Neural cell (in vitro differentiated cells): ENCODE measurements around the gene PTPRQ. TPM values are rescaled to one million over a fixed set of nuclear protein-coding genes. Genes with fewer than 3 reads are reported as not detected.

ENCODE experiments used
- H2AFZ ChIP-seq: fragments of 200-600, 300-800 bp; sonication (generic), shearing (Covaris generic); 2 replicates; pipeline ENCODE4 v1.6.0; 2014; ENCODE audit warnings: low read depth, mild to moderate bottlenecking, antibody characterized with exemption, low read length, moderate library complexity
- H3F3A ChIP-seq: fragments of 200-600 bp; shearing (Covaris generic); 2 replicates; pipeline ENCODE4 v1.6.1; 2016; ENCODE audit warnings: mild to moderate bottlenecking, moderate library complexity, mixed read lengths, antibody characterized with exemption, low read length; ENCODE audit not compliant: insufficient read depth, poor library complexity, severe bottlenecking
- H3K27ac ChIP-seq: fragments of 200-600, 300-800 bp; sonication (generic), shearing (Covaris generic); 2 replicates; pipeline ENCODE4 v1.5.1; 2014; ENCODE audit warnings: mild to moderate bottlenecking, low read length, moderate library complexity
- H3K27me3 ChIP-seq: fragments of 300-800, 200-600 bp; sonication (generic), shearing (Covaris generic); 2 replicates; pipeline ENCODE4 v1.6.0; 2014; ENCODE audit warnings: mild to moderate bottlenecking, low read depth, low read length, moderate library complexity; ENCODE audit not compliant: insufficient read depth
- H3K36me3 ChIP-seq: fragments of 300-800, 200-600 bp; sonication (generic), shearing (Covaris generic); 2 replicates; pipeline ENCODE4 v1.5.1; 2014; ENCODE audit warnings: mild to moderate bottlenecking, antibody characterized with exemption, low read length, moderate library complexity; ENCODE audit not compliant: insufficient read depth
- H3K4me2 ChIP-seq: fragments of 300-800, 200-600 bp; sonication (generic), shearing (Covaris generic); 2 replicates; pipeline ENCODE4 v1.6.0; 2014; ENCODE audit warnings: mild to moderate bottlenecking, low read length
- H3K4me3 ChIP-seq: fragments of 300-800, 200-600 bp; sonication (generic), shearing (Covaris generic); 2 replicates; pipeline ENCODE4 v1.5.1; 2014; ENCODE audit warnings: mild to moderate bottlenecking, low read length, moderate library complexity
- H3K79me2 ChIP-seq: fragments of 200-600 bp; shearing (Covaris generic); replicated peaks from 2 replicates; pipeline ENCODE4 v1.6.0; 2014; ENCODE audit warnings: mild to moderate bottlenecking, low read length, moderate library complexity; ENCODE audit not compliant: insufficient read depth
- H3K9ac ChIP-seq: fragments of 300-800, 200-600 bp; sonication (generic), shearing (Covaris generic); 2 replicates; pipeline ENCODE4 v1.6.1; 2016; ENCODE audit warnings: mild to moderate bottlenecking, low read length, mixed read lengths
- H3K9me2 ChIP-seq: fragments of 200-600 bp; shearing (Covaris generic); 2 replicates; pipeline ENCODE4 v1.6.1; 2016; ENCODE audit warnings: mild to moderate bottlenecking, low read length, mixed read lengths; ENCODE audit not compliant: insufficient read depth
- H3K9me3 ChIP-seq: fragments of 200-600, 300-800 bp; sonication (generic), shearing (Covaris generic); 2 replicates; pipeline ENCODE4 v1.6.1; 2016; ENCODE audit warnings: mild to moderate bottlenecking, mixed run types, low read length, moderate library complexity, mixed read lengths
- H4K20me1 ChIP-seq: fragments of 200-600 bp; shearing (Covaris generic); 2 replicates; pipeline ENCODE4 v1.6.1; 2016; ENCODE audit warnings: mild to moderate bottlenecking, mixed run types; ENCODE audit not compliant: insufficient read depth
- CTCF ChIP-seq: fragments of 450-650 bp; IDR thresholded peaks from 2 replicates; pipeline ENCODE4 v1.5.1; 2014; ENCODE audit warnings: antibody characterized with exemption, mild to moderate bottlenecking, moderate library complexity; ENCODE audit not compliant: poor library complexity, severe bottlenecking
- EP300 ChIP-seq: fragments of 450-650 bp; conservative IDR thresholded peaks from 2 replicates; pipeline ENCODE4 v1.6.1; 2014; ENCODE audit warnings: antibody characterized with exemption, mild to moderate bottlenecking, moderate library complexity; ENCODE audit not compliant: poor library complexity, severe bottlenecking
- EZH2 ChIP-seq: fragments of 200-600, 300-800 bp; shearing (Covaris generic), sonication (generic); IDR thresholded peaks from 2 replicates; pipeline ENCODE4 v1.6.1; 2014; ENCODE audit warnings: antibody characterized with exemption, low read length, borderline replicate concordance, mild to moderate bottlenecking; ENCODE audit not compliant: insufficient read depth, poor library complexity, severe bottlenecking
- MXI1 ChIP-seq: fragments of 450-650 bp; conservative IDR thresholded peaks from 2 replicates; pipeline ENCODE4 v1.6.1; 2014; ENCODE audit warnings: antibody characterized with exemption, mild to moderate bottlenecking; ENCODE audit not compliant: poor library complexity, severe bottlenecking
- POLR2AphosphoS5 ChIP-seq: IDR thresholded peaks from 2 replicates; pipeline ENCODE4 v1.6.1; 2012
- RAD21 ChIP-seq: fragments of 450-650 bp; conservative IDR thresholded peaks from 2 replicates; pipeline ENCODE4 v1.6.1; 2014; ENCODE audit warnings: antibody characterized with exemption, mild to moderate bottlenecking, moderate library complexity
- REST ChIP-seq: IDR thresholded peaks from 2 replicates; pipeline ENCODE4 v1.6.1; 2012; ENCODE audit warnings: borderline replicate concordance
- SMC3 ChIP-seq: fragments of 450-650 bp; conservative IDR thresholded peaks from 2 replicates; pipeline ENCODE4 v1.6.1; 2014; ENCODE audit warnings: antibody characterized with exemption, mild to moderate bottlenecking, moderate library complexity; ENCODE audit not compliant: poor library complexity
- TAF1 ChIP-seq: IDR thresholded peaks from 2 replicates; pipeline ENCODE4 v1.6.1; 2012; ENCODE audit warnings: low read depth
- polyA plus RNA-seq: library from polyadenylated mRNA; depleted of rRNA; stranded (reverse); fragments of >200 nt; gene quantifications from 2 replicates; pipeline ENCODE4 v1.2.3, GENCODE V29; 2014

The PTPRQ gene
- polyA plus RNA-seq, 1 donor from 2014 or later: not detected

- no peaks in the 10 kb centered on the region for H3K79me2 ChIP-seq
- H3K36me3 ChIP-seq: no peaks in the 10 kb centered on the region
- no peak overlapping the region for H3K27ac ChIP-seq
- H3K9me3 ChIP-seq: no peaks in the 10 kb centered on the region
- H3K9me2 ChIP-seq: no peaks in the 10 kb centered on the region
- H3K4me3 ChIP-seq: no peak overlapping the region
- no peaks in the 10 kb centered on the region for H4K20me1 ChIP-seq
- H2AFZ ChIP-seq: no peak overlapping the region
- TF ChIP-seq POLR2AphosphoS5 (no peak), EZH2 (no peak), RAD21 (no peak)
- H3K27me3 ChIP-seq: no peaks in the 10 kb centered on the region
- no peak overlapping the region for H3K4me2 ChIP-seq
- H3F3A ChIP-seq: no peaks in the 10 kb centered on the region
- no peak overlapping the region for H3K9ac ChIP-seq
Observed at GRCh38 chr12:80441921-80442320, 2.1 kb upstream of the PTPRQ start.

- TF ChIP-seq MXI1 (no peak), POLR2AphosphoS5 (no peak), EZH2 (no peak), CTCF (no peak), SMC3 (no peak), RAD21 (no peak), EP300 (no peak), TAF1 (no peak), REST (no peak)
- no peaks in the 10 kb centered on the region for H4K20me1 ChIP-seq
- no peaks in the 10 kb centered on the region for H3K36me3 ChIP-seq
- no peaks in the 10 kb centered on the region for H3K9me2 ChIP-seq
- H3K4me2 ChIP-seq: no peak overlapping the region
- H3K9me3 ChIP-seq: no peaks in the 10 kb centered on the region
- no peaks in the 10 kb centered on the region for H3K79me2 ChIP-seq
- no peak overlapping the region for H3K9ac ChIP-seq
- no peak overlapping the region for H2AFZ ChIP-seq
- no peaks in the 10 kb centered on the region for H3K27me3 ChIP-seq
- H3F3A ChIP-seq: no peaks in the 10 kb centered on the region
- H3K27ac ChIP-seq: no peak overlapping the region
- H3K4me3 ChIP-seq: no peak overlapping the region
Observed at GRCh38 chr12:80442426-80443222, 1.4 kb upstream of the PTPRQ start.
